Pancreas (tissue), 10 donors: ENCODE data around the gene CARS2. TPM values are rescaled to one million over a fixed set of nuclear protein-coding genes. Genes with fewer than 3 reads are reported as not detected.
A peak's percentile ranks its signal among the peaks of the same experiment; 100 is the strongest.

ENCODE experiments used
- ATAC-seq, 4 donors: fragments of 200-7000 bp; cut with Tn5 transposase; one replicate each; pipeline versions ENCODE4 v1.8.0 to v1.9.1; 2020; ENCODE audit warnings: mild to moderate bottlenecking in 4 of 4, moderate library complexity in 4 of 4
- DNase-seq, 6 donors: peaks; one replicate each; pipeline ENCODE4 v3.0.0-alpha.2; 2020
- FAIRE-seq: peaks from 2 replicates; lab custom pipeline; 2012; peaks lifted over from hg19 to GRCh38; lab: Jason Lieb, UNC
- H3K27ac ChIP-seq, 4 donors: fragments of 200-600 bp; sonication (generic); 1 replicate in 3 of 4; 2 replicates in 1 of 4; pipeline versions ENCODE4 v1.5.0 to v1.8.0; 2020
- H3K27me3 ChIP-seq, 4 donors: fragments of 200-600 bp; one replicate each; pipeline ENCODE4 v1.8.0; 2021
- H3K36me3 ChIP-seq, 3 donors: fragments of 200-600 bp; sonication (generic) in 1 of 3; one replicate each; pipeline versions ENCODE4 v1.5.0 to v1.8.0; 2020 to 2021
- H3K4me1 ChIP-seq, 3 donors: fragments of 200-600 bp; one replicate each; pipeline ENCODE4 v1.8.0; 2021
- H3K4me3 ChIP-seq, 4 donors: fragments of 200-600 bp; sonication (generic) in 2 of 4; one replicate each; pipeline versions ENCODE4 v1.5.0 to v1.8.0; 2020 to 2021
- H3K9me3 ChIP-seq, 4 donors: fragments of 200-600 bp; one replicate each; pipeline ENCODE4 v1.8.0; 2021
- whole genome bisulfite sequencing, 2 donors: extraction: QIAGEN DNeasy Blood & Tissue Kit; methylation state at CpG; one replicate each; pipeline ENCODE4 v1.1.7; 2013; 5-methylcytosine and 5-hydroxymethylcytosine counted together
- intact Hi-C, 3 donors: fragments of 100-400 bp; cut with DNase I; formaldehyde crosslinking; loops; one replicate each; pipeline versions ENCODE4 v1.11.1 to v1.14.2; 2022
- polyA plus RNA-seq, 2 donors: library from polyadenylated mRNA; stranded (reverse); fragments of 200-250 nt; gene quantifications; one replicate each; pipeline ENCODE4 v1.2.3, GENCODE V29; 2013
- total RNA-seq, 6 donors: library from RNA; stranded (reverse); fragmentation: NEBNext Ultra II Directional in 4 of 6; extraction: Animal tissue kit (Norgen Biotek cat#: 25700) in 4 of 6; gene quantifications; one replicate each; pipeline versions ENCODE4 v1.2.1 to v1.2.4, GENCODE V29; 2021 to 2023
- TF ChIP-seq, protein P1 (sequence below), 4 donors: fragments of 200-600 bp; sonication (generic) in 3 of 4; IDR thresholded peaks; one replicate each; pipeline versions ENCODE4 v1.5.0 to v1.8.0; 2021; ENCODE audit warnings: antibody characterized with exemption in 4 of 4
- donor health status: healthy with polysubstance abuse.
- donor health status: DM: no; HTN: no; CAD: no; lungs with moderate emphysema.
- donor health status: DM: no; HTN: no; CAD: no.
- donor health status: control.
- donor health status: control.
- donor health status: Bipolar disorder and iron deficiency.
- donor health status: DM: yes; HTN: yes; CAD: no.
- donor health status: DM: no; HTN: no; CAD: no.
- donor health status: DM: no; HTN: no; CAD: no.
- donor health status: DM: yes; HTN: yes; CAD: no.

CARS2 gene
- total and polyA plus RNA-seq, 8 donors: 18.2 to 98.7 (median 23.7) TPM

DNA sequence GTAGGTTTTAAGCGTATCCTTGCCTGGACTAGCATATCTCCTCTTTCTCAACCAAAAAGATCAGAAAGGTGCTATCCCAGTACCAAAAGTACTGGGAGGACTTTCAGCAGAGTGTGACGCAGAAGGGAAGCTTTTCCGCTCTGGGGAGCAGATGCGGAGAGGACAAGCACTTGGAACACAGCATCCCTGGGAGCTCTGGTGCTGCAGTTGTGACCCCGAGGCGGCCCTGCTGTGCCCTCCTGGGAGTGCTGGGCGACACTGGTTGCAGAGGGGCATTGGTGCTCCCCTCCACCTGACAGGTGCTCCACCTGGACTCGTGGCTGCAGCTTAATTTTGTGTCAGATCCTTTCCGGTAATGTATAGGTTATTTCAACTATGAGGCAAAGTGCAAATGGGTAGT is 87.1 kb downstream of the CARS2 start:
- peaks cover 21 to 40% (median 22%) of the 10 kb centered on the region in 3 donors for H3K4me1 ChIP-seq
- DNase-seq: no peak
- H3K36me3 ChIP-seq: peaks cover 0 to 7% (median 0%) of the 10 kb centered on the region in 3 donors
- intact Hi-C loops: no loop called here
- peak overlapping the region in 1 of 4 donors; percentile 94 for H3K27ac ChIP-seq
- H3K27me3 ChIP-seq: no peaks in the 10 kb centered on the region
- TF ChIP-seq, protein P1, sequence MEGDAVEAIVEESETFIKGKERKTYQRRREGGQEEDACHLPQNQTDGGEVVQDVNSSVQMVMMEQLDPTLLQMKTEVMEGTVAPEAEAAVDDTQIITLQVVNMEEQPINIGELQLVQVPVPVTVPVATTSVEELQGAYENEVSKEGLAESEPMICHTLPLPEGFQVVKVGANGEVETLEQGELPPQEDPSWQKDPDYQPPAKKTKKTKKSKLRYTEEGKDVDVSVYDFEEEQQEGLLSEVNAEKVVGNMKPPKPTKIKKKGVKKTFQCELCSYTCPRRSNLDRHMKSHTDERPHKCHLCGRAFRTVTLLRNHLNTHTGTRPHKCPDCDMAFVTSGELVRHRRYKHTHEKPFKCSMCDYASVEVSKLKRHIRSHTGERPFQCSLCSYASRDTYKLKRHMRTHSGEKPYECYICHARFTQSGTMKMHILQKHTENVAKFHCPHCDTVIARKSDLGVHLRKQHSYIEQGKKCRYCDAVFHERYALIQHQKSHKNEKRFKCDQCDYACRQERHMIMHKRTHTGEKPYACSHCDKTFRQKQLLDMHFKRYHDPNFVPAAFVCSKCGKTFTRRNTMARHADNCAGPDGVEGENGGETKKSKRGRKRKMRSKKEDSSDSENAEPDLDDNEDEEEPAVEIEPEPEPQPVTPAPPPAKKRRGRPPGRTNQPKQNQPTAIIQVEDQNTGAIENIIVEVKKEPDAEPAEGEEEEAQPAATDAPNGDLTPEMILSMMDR (IDR thresholded peaks at IDR 0.05): no peak
- no peak for FAIRE-seq
- no peak overlapping the region for H3K4me3 ChIP-seq
- no peaks in the 10 kb centered on the region for H3K9me3 ChIP-seq
- WGBS, 2 donors: 78 to 82% methylated on average over 9 of the region's 9 CpGs
- ATAC-seq: no peak

DNA sequence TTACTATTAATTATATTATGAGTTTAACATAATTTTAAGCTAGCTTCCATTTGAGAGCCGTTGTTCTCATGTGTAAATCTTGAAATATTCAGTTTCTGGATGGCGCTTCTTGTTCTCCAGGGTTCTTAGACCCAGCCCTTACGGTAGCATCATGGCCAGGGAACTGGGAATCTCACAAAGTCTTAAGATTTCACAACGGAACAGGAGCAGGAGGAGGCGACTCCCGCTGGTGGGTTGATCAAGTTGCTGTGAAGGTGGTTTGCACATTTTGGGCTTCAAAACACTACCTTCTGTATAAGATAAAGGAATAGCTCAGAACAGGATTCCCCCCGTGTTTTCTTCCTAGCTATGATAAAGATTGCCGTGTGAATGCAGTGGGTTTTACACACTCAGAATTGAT is 87.7 kb downstream of the CARS2 start:
- peaks cover 0 to 4% (median 0%) of the 10 kb centered on the region in 3 donors for H3K36me3 ChIP-seq
- TF ChIP-seq, protein P1 (IDR thresholded peaks at IDR 0.05): no peak
- intact Hi-C loops: no loop called here
- peaks cover 21 to 40% (median 22%) of the 10 kb centered on the region in 3 donors for H3K4me1 ChIP-seq
- no peaks in the 10 kb centered on the region for H3K9me3 ChIP-seq
- no peak for ATAC-seq
- 61 to 64% methylated on average over 8 of the region's 8 CpGs for WGBS, 2 donors
- peak overlapping the region in 1 of 4 donors; percentile 98 for H3K4me3 ChIP-seq
- peak overlapping the region in 3 of 4 donors; percentile 78 to 94 (median 93) for H3K27ac ChIP-seq
- no peak for FAIRE-seq
- no peaks in the 10 kb centered on the region for H3K27me3 ChIP-seq
- DNase-seq: no peak

GRCh38 chr13:110617321-110618072 is 88.4 kb downstream of the CARS2 start:
- no peaks in the 10 kb centered on the region for H3K9me3 ChIP-seq
- H3K4me1 ChIP-seq: peaks cover 21 to 40% (median 22%) of the 10 kb centered on the region in 3 donors
- FAIRE-seq (peak; percentile 92), DNase-seq (peak in 4 of 6 donors; percentile 68 to 76 (median 72)), ATAC-seq (peak; percentile 51 to 73 (median 62))
- no peaks in the 10 kb centered on the region for H3K27me3 ChIP-seq
- intact Hi-C loops: no loop called here
- TF ChIP-seq, protein P1 (IDR thresholded peaks at IDR 0.05): no peak
- H3K27ac ChIP-seq: peak overlapping the region; percentile 78 to 94 (median 90)
- no peaks in the 10 kb centered on the region for H3K36me3 ChIP-seq
- H3K4me3 ChIP-seq: peak overlapping the region in 2 of 4 donors; percentile 74 to 98
- WGBS, 2 donors: 19% methylated on average over 8 of the region's 8 CpGs

DNA sequence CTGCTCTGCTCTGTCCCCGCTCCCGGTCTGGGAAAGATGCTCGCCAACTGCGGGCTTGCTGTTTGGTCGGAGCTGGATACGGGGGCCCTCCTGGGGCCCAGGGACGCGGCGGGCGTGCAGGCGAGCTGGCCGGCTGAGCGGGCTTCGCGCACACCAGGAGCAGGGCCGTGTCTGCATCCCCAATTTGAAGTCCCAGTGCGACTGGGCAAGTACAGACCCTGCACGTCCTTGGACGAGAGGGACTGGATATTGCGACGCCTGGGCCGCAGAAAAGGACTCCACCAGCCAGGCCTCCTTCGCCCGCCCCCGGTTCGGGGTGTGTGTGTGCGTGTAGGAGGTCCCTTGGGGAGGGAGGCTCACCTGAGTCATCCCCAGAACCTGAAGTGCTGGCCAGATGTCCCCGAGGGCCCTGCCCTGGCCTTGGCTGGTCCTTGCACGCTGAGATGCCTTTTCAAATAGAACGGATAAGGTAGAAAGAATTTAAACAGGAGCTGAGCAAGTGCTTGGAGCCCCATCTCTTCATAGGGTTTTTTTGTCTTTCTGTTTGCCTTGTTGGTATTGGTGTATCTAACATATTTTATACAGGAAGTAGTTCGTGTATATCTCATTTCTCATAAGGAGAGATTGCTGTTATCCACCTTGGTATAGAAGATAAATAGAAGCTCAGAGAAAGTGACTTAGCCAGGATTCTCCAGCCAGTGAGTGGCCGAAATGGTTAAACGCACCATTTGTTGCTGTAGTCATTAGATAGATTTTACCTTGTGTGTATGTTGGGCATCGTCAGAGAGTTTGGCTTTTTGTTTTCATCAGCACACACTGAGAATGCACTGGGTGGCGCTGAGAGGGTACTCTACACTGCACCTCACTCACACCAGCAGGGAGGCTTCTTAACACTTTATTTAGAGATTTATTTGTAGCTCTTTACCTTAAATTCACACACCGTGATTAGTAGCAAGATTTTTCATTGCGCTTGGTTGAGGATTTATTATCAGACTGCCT is 89.5 kb downstream of the CARS2 start:
- Histone ChIP-seq H3K4me1 (peaks cover 21 to 40% (median 22%) of the 10 kb centered on the region in 3 donors), H3K36me3 (no peaks in the 10 kb centered on the region), H3K27me3 (no peaks in the 10 kb centered on the region), H3K4me3 (peak overlapping the region; percentile 74 to 98 (median 94)), H3K9me3 (no peaks in the 10 kb centered on the region), H3K27ac (peak overlapping the region; percentile 78 to 94 (median 90))
- intact Hi-C loops: no loop called here
- DNase-seq (peak; percentile 39 to 81 (median 70)), ATAC-seq (peak; percentile 41 to 60 (median 48)), FAIRE-seq (no peak)
- TF ChIP-seq, protein P1 (IDR thresholded peaks at IDR 0.05): no peak
- 3% methylated on average over 37 of the region's 37 CpGs for WGBS, 2 donors
